HEK293 (cell line): ENCODE measurements around the gene PIK3R1.

ENCODE experiments used
- CTCF ChIA-PET: fragments of 350-600 bp; formaldehyde crosslinking; extraction: SDS; loops from one replicate; lab custom pipeline; 2021; ENCODE audit warnings: antibody characterized with exemption; lab: Yijun Ruan, JAX
- POLR2A ChIA-PET: fragments of 300-600 bp; formaldehyde crosslinking; extraction: SDS; loops from one replicate; lab custom pipeline; 2020; ENCODE audit warnings: antibody characterized with exemption, inconsistent platforms; lab: Yijun Ruan, JAX
- H3K27ac ChIP-seq: fragments of 200-500 bp; sonication (Bioruptor generic); 2 replicates; pipeline ENCODE4 v1.5.1; 2014; ENCODE audit warnings: low read depth, low read length, control low read depth, inconsistent platforms; ENCODE audit errors: extremely low read depth
- H3K36me3 ChIP-seq, 2 experiments: fragments of 200-500 bp in 1 of 2; sonication (Bioruptor generic) in 1 of 2; 1 replicate in 1 of 2; 2 replicates in 1 of 2; pipeline ENCODE4 v1.5.1; 2014 to 2017; ENCODE audit warnings: inconsistent platforms in 2 of 2, low read length in 2 of 2; ENCODE audit not compliant: control insufficient read depth in 2 of 2, insufficient read depth in 1 of 2
- H3K4me1 ChIP-seq: fragments of 200-500 bp; sonication (Bioruptor generic); 2 replicates; pipeline ENCODE4 v1.5.1; 2014; ENCODE audit warnings: mild to moderate bottlenecking, low read length, inconsistent platforms; ENCODE audit not compliant: control insufficient read depth, insufficient read depth
- H3K4me3 ChIP-seq: 2 replicates; pipeline ENCODE4 v1.5.1; 2011; ENCODE audit warnings: low read depth, mild to moderate bottlenecking, control low read depth, low read length, moderate library complexity
- H3K9me3 ChIP-seq: fragments of 200-500 bp; sonication (Bioruptor generic); 2 replicates; pipeline ENCODE4 v1.5.1; 2014; ENCODE audit warnings: low read depth, low read length, inconsistent platforms; ENCODE audit not compliant: control insufficient read depth, insufficient read depth
- BCL11B ChIP-seq: fragments of 450-650 bp; formaldehyde crosslinking; IDR thresholded peaks from 2 replicates; pipeline ENCODE4 v1.5.1; 2016; ENCODE audit warnings: low read depth, missing biosample characterization, missing genetic modification characterization
- EGR2 ChIP-seq: fragments of 450-650 bp; formaldehyde crosslinking; IDR thresholded peaks from 2 replicates; pipeline ENCODE4 v1.5.1; 2016; ENCODE audit warnings: low read depth, missing biosample characterization, missing genetic modification characterization
- KLF1 ChIP-seq: fragments of 450-650 bp; formaldehyde crosslinking; IDR thresholded peaks from 2 replicates; pipeline ENCODE4 v1.5.1; 2016; ENCODE audit warnings: missing biosample characterization, missing genetic modification characterization
- MEIS1 ChIP-seq: sonication (generic); formaldehyde crosslinking; IDR thresholded peaks from 2 replicates; pipeline ENCODE4 v1.8.1; 2022; ENCODE audit warnings: missing genetic modification reagents, mild to moderate bottlenecking, borderline replicate concordance
- MZF1 ChIP-seq: fragments of 450-650 bp; formaldehyde crosslinking; IDR thresholded peaks from 2 replicates; pipeline ENCODE4 v1.5.1; 2017; ENCODE audit warnings: missing biosample characterization, missing genetic modification characterization, borderline replicate concordance
- REPIN1 ChIP-seq: fragments of 450-650 bp; formaldehyde crosslinking; IDR thresholded peaks from 2 replicates; pipeline ENCODE4 v1.5.1; 2017; ENCODE audit warnings: missing biosample characterization, missing genetic modification characterization, low read depth
- SCRT2 ChIP-seq: fragments of 450-650 bp; formaldehyde crosslinking; IDR thresholded peaks from 2 replicates; pipeline ENCODE4 v1.5.1; 2016; ENCODE audit warnings: missing biosample characterization, missing genetic modification characterization
- SP7 ChIP-seq: fragments of 450-650 bp; formaldehyde crosslinking; IDR thresholded peaks from 2 replicates; pipeline ENCODE4 v1.5.1; 2016; ENCODE audit warnings: missing biosample characterization, missing genetic modification characterization
- ZBTB26 ChIP-seq: fragments of 450-650 bp; formaldehyde crosslinking; optimal IDR thresholded peaks from 2 replicates; pipeline ENCODE3; 2016; ENCODE audit warnings: missing biosample characterization, mild to moderate bottlenecking, missing genetic modification characterization
- ZNF10 ChIP-seq: fragments of 450-650 bp; formaldehyde crosslinking; IDR thresholded peaks from 2 replicates; pipeline ENCODE4 v1.5.1; 2017; ENCODE audit warnings: missing biosample characterization, missing genetic modification characterization
- ZNF202 ChIP-seq: fragments of 450-650 bp; formaldehyde crosslinking; IDR thresholded peaks from 2 replicates; pipeline ENCODE4 v1.5.1; 2016; ENCODE audit warnings: missing biosample characterization, missing genetic modification characterization, borderline replicate concordance
- ZNF311 ChIP-seq: fragments of 450-650 bp; formaldehyde crosslinking; IDR thresholded peaks from 2 replicates; pipeline ENCODE4 v1.5.1; 2017; ENCODE audit warnings: missing biosample characterization, missing genetic modification characterization, borderline replicate concordance
- ZNF366 ChIP-seq: fragments of 450-650 bp; formaldehyde crosslinking; conservative IDR thresholded peaks from 2 replicates; pipeline ENCODE4 v1.5.1; 2016; ENCODE audit warnings: missing biosample characterization, missing genetic modification characterization
- ZNF449 ChIP-seq: fragments of 450-650 bp; formaldehyde crosslinking; IDR thresholded peaks from 2 replicates; pipeline ENCODE4 v1.5.1; 2017; ENCODE audit warnings: missing biosample characterization, mild to moderate bottlenecking, missing genetic modification characterization, moderate library complexity
- ZNF529 ChIP-seq: fragments of 450-650 bp; formaldehyde crosslinking; IDR thresholded peaks from 2 replicates; pipeline ENCODE4 v1.5.1; 2017; ENCODE audit warnings: missing genetic modification characterization, missing biosample characterization; ENCODE audit not compliant: insufficient replicate concordance
- ZNF549 ChIP-seq: fragments of 450-650 bp; IDR thresholded peaks from 2 replicates; pipeline ENCODE4 v1.5.1; 2018; ENCODE audit warnings: missing biosample characterization, missing genetic modification characterization, mild to moderate bottlenecking, inconsistent platforms, moderate library complexity
- ZNF596 ChIP-seq: fragments of 450-650 bp; IDR thresholded peaks from 2 replicates; pipeline ENCODE4 v1.5.0; 2018; ENCODE audit warnings: missing biosample characterization, mild to moderate bottlenecking, missing genetic modification characterization, moderate library complexity
- ZNF660 ChIP-seq: fragments of 450-650 bp; IDR thresholded peaks from 2 replicates; pipeline ENCODE4 v1.5.1; 2018; ENCODE audit warnings: missing biosample characterization, mild to moderate bottlenecking, missing genetic modification characterization
- ZNF677 ChIP-seq: fragments of 450-650 bp; IDR thresholded peaks from 2 replicates; pipeline ENCODE4 v1.5.0; 2018; ENCODE audit warnings: missing biosample characterization, mild to moderate bottlenecking, missing genetic modification characterization, moderate library complexity
- ZNF791 ChIP-seq: fragments of 450-650 bp; formaldehyde crosslinking; IDR thresholded peaks from 2 replicates; pipeline ENCODE4 v1.5.1; 2016; ENCODE audit warnings: missing biosample characterization, missing genetic modification characterization
- ZSCAN4 ChIP-seq: fragments of 450-650 bp; formaldehyde crosslinking; IDR thresholded peaks from 2 replicates; pipeline ENCODE4 v1.5.1; 2017; ENCODE audit warnings: missing biosample characterization, missing genetic modification characterization
- TF ChIP-seq, protein P1 (sequence below): fragments of 450-650 bp; formaldehyde crosslinking; conservative IDR thresholded peaks from 2 replicates; pipeline ENCODE4 v1.5.1; 2016; ENCODE audit warnings: low read depth, missing biosample characterization, missing genetic modification characterization

Gene PIK3R1

GRCh38 chr5:68216245-68217046, 890 bp downstream of the PIK3R1 start (continued):
- TF ChIP-seq ZNF549 (tag by site-specific recombination) (no peak), ZNF791 (tag by site-specific recombination) (no peak), KLF1 (tag by site-specific recombination) (0 out of 2 replicates have a peak, but pooled peaks have one; percentile 24), ZNF10 (tag by site-specific recombination) (0 out of 2 replicates have a peak, but pooled peaks have one; percentile 28), MEIS1 (CRISPR knock-in tag) (no peak; the same call in 1 of the 2 replicates), ZNF677 (no peak), ZNF366 (tag by site-specific recombination) (no peak), MZF1 (tag by site-specific recombination) (no peak), ZNF529 (no peak), SP7 (tag by site-specific recombination) (no peak; the same call in 1 of the 2 replicates), ZSCAN4 (no peak), BCL11B (tag by site-specific recombination) (no peak)

GRCh38 chr5:68217047-68217355, 1.4 kb downstream of the PIK3R1 start:
- no peaks in the 10 kb centered on the region for H3K36me3 ChIP-seq
- peak overlapping the region; percentile 98 for H3K27ac ChIP-seq
- no peaks in the 10 kb centered on the region for H3K9me3 ChIP-seq
- H3K4me1 ChIP-seq, result peaks cover 3% of the 10 kb centered on the region; the same call in 1 of the 2 replicates
- CTCF ChIA-PET, result interaction anchor here (0.5 to 3.0 kb wide), 3 partner anchors 9 to 36 kb away, joined by 3 to 11 read pairs (median 3); no protein-coding TSS in a partner anchor
- H3K4me3 ChIP-seq, result peak overlapping the region; percentile 89
- TF ChIP-seq ZNF202 (no peak), SCRT2 (tag by site-specific recombination) (peak; percentile 52)
- POLR2A ChIA-PET, result interaction anchor here (0.7 to 3.5 kb wide), 7 partner anchors 7 to 36 kb away, joined by 3 to 19 read pairs (median 12); no protein-coding TSS in a partner anchor

GRCh38 chr5:68217528-68217927, 2.0 kb downstream of the PIK3R1 start:
- Histone ChIP-seq H3K36me3 (no peaks in the 10 kb centered on the region), H3K27ac (no peak overlapping the region), H3K9me3 (no peaks in the 10 kb centered on the region), H3K4me1 (peaks cover 3% of the 10 kb centered on the region; the same call in 1 of the 2 replicates), H3K4me3 (peak overlapping the region; percentile 89)
- POLR2A ChIA-PET, result interaction anchor here (0.7 to 3.5 kb wide), 4 partner anchors 20 to 227 kb away, joined by 3 to 18 read pairs (median 6); no protein-coding TSS in a partner anchor
- CTCF ChIA-PET, result interaction anchor here (0.6 to 3.0 kb wide), 2 partner anchors 20 to 35 kb away, joined by 3 to 11 read pairs; no protein-coding TSS in a partner anchor
- TF ChIP-seq ZNF660 (tag by site-specific recombination) (no peak), ZNF10 (tag by site-specific recombination) (no peak), ZNF311 (tag by site-specific recombination) (no peak), ZNF596 (tag by site-specific recombination) (no peak), ZBTB26 (tag by site-specific recombination) (peak; percentile 26), ZNF449 (tag by site-specific recombination) (no peak), REPIN1 (tag by site-specific recombination) (no peak), EGR2 (tag by site-specific recombination) (peak; percentile 43; the same call in 1 of the 2 replicates), ZSCAN4 (peak; percentile 49)
- TF ChIP-seq, protein P1, sequence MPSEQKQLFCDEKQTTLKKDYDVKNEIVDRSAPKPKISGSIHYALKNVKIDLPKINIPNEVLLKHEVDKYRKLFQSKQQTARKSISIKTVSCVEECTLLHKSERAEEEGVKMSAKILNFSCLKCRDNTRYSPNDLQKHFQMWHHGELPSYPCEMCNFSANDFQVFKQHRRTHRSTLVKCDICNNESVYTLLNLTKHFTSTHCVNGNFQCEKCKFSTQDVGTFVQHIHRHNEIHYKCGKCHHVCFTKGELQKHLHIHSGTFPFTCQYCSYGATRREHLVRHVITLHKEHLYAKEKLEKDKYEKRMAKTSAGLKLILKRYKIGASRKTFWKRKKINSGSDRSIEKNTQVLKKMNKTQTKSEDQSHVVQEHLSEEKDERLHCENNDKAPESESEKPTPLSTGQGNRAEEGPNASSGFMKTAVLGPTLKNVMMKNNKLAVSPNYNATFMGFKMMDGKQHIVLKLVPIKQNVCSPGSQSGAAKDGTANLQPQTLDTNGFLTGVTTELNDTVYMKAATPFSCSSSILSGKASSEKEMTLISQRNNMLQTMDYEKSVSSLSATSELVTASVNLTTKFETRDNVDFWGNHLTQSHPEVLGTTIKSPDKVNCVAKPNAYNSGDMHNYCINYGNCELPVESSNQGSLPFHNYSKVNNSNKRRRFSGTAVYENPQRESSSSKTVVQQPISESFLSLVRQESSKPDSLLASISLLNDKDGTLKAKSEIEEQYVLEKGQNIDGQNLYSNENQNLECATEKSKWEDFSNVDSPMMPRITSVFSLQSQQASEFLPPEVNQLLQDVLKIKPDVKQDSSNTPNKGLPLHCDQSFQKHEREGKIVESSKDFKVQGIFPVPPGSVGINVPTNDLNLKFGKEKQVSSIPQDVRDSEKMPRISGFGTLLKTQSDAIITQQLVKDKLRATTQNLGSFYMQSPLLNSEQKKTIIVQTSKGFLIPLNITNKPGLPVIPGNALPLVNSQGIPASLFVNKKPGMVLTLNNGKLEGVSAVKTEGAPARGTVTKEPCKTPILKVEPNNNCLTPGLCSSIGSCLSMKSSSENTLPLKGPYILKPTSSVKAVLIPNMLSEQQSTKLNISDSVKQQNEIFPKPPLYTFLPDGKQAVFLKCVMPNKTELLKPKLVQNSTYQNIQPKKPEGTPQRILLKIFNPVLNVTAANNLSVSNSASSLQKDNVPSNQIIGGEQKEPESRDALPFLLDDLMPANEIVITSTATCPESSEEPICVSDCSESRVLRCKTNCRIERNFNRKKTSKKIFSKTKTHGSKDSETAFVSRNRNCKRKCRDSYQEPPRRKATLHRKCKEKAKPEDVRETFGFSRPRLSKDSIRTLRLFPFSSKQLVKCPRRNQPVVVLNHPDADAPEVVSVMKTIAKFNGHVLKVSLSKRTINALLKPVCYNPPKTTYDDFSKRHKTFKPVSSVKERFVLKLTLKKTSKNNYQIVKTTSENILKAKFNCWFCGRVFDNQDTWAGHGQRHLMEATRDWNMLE (tag by site-specific recombination), result no peak
